Thoracic aorta (tissue), 2 donors: ENCODE measurements around the gene PPP3CB. TPM values are rescaled to one million over a fixed set of nuclear protein-coding genes. Genes with fewer than 3 reads are reported as not detected.

Source experiments
- ATAC-seq: fragments of 150-250 bp; one replicate; pipeline ENCODE4 v1.8.0; 2017; ENCODE audit warnings: low read depth; ENCODE audit not compliant: insufficient number of reproducible peaks, low FRiP score
- DNase-seq: peaks from one replicate; pipeline ENCODE4 v3.0.0-alpha.2; 2020; ENCODE audit warnings: low spot score
- H3K27ac ChIP-seq, 2 donors: fragments of 200-600 bp; sonication (generic); 1 replicate in 1 of 2; 2 replicates in 1 of 2; pipeline ENCODE4 v1.5.1; 2016; ENCODE audit warnings: mild to moderate bottlenecking in 2 of 2, moderate library complexity in 2 of 2
- H3K27me3 ChIP-seq: fragments of 200-600 bp; sonication (generic); replicated peaks from 2 replicates; pipeline ENCODE4 v1.6.0; 2016; ENCODE audit warnings: mild to moderate bottlenecking; ENCODE audit not compliant: insufficient read depth
- H3K36me3 ChIP-seq: fragments of 200-600 bp; sonication (generic); one replicate; pipeline ENCODE4 v1.5.1; 2016
- H3K4me1 ChIP-seq, 2 donors: fragments of 200-600 bp; sonication (generic); 1 replicate in 1 of 2; 2 replicates in 1 of 2; pipeline versions ENCODE4 v1.5.1 to v1.6.0; 2016; ENCODE audit warnings: low read depth in 2 of 2, mild to moderate bottlenecking in 1 of 2; ENCODE audit not compliant: control insufficient read depth in 1 of 2
- H3K4me3 ChIP-seq: fragments of 200-600 bp; sonication (generic); 2 replicates; pipeline ENCODE4 v1.5.1; 2016; ENCODE audit warnings: mild to moderate bottlenecking
- H3K9me3 ChIP-seq: fragments of 200-600 bp; sonication (generic); 2 replicates; pipeline ENCODE4 v1.5.1; 2016
- total RNA-seq, 2 donors: library from RNA; depleted of rRNA; stranded (reverse); fragments of >200 nt; gene quantifications; one replicate each; pipeline versions ENCODE4 v1.1.0 to v1.2.3, GENCODE V29; 2016
- TF ChIP-seq, protein P1 (sequence below): fragments of 200-600 bp; sonication (generic); IDR thresholded peaks from one replicate; pipeline ENCODE4 v1.5.1; 2019; ENCODE audit warnings: antibody characterized with exemption

Gene PPP3CB
- total RNA-seq, 2 donors from 2014 or later = 39.4 to 80.6 TPM

DNA sequence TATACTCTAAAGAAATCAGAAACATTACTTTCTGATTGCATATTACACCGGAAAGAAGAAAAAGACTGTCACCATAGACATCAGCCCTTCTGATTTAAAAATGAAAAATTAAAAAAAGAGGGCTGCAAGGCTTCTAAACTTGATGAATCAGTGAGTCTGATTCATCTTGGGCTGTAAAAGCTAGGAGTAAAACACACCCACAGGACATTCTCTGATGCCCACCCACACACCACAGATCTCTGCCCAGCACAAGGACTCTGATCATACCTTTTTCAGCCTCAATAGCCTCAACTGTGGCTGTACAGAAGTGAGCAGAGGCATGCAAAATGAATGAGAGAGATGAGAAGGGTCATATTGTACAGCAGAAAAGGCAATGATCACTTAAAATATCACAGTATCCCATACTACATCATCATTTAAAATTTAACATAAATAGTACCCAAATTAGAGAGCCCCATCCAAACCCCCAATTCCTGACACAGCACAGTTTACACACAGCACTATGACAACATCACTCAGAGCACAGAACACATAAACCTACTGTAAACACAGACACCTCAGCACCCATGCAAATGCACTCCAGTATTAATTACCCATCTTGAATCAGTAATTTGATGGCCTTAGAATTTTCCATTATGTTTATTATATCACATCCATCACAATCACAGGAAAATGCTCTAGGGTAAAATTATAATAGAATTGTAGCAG, 56.1 kb downstream of the PPP3CB start:
- ATAC-seq (no peak), DNase-seq (no peak)
- Histone ChIP-seq H3K9me3 (no peaks in the 10 kb centered on the region), H3K27me3 (no peaks in the 10 kb centered on the region), H3K27ac (no peak overlapping the region), H3K36me3 (peaks cover 13% of the 10 kb centered on the region), H3K4me3 (no peak overlapping the region), H3K4me1 (no peaks in the 10 kb centered on the region)
- TF ChIP-seq, protein P1, sequence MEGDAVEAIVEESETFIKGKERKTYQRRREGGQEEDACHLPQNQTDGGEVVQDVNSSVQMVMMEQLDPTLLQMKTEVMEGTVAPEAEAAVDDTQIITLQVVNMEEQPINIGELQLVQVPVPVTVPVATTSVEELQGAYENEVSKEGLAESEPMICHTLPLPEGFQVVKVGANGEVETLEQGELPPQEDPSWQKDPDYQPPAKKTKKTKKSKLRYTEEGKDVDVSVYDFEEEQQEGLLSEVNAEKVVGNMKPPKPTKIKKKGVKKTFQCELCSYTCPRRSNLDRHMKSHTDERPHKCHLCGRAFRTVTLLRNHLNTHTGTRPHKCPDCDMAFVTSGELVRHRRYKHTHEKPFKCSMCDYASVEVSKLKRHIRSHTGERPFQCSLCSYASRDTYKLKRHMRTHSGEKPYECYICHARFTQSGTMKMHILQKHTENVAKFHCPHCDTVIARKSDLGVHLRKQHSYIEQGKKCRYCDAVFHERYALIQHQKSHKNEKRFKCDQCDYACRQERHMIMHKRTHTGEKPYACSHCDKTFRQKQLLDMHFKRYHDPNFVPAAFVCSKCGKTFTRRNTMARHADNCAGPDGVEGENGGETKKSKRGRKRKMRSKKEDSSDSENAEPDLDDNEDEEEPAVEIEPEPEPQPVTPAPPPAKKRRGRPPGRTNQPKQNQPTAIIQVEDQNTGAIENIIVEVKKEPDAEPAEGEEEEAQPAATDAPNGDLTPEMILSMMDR = no peak

DNA sequence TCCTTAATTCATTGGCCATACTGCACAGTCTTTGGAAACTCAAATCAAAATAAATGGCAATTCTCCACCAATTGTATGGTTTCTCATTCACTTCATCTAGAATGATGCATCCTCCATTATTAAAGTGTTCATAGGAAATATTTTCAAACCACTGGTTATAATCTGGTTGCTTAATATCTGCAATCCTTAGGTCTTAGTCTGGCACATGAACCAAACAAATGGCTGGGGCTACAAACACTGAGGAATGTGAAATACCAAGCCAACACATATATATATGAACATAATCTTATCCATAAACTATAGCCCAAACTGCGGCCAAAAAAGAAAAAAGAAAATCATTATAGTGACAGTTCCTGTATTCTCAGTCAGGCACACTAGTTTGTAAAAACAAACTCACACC, 56.8 kb downstream of the PPP3CB start:
- no peaks in the 10 kb centered on the region for H3K4me1 ChIP-seq
- H3K27ac ChIP-seq = no peak overlapping the region
- no peak for ATAC-seq
- no peaks in the 10 kb centered on the region for H3K9me3 ChIP-seq
- TF ChIP-seq, protein P1 = no peak
- H3K27me3 ChIP-seq = no peaks in the 10 kb centered on the region
- no peak for DNase-seq
- peaks cover 8% of the 10 kb centered on the region for H3K36me3 ChIP-seq
- H3K4me3 ChIP-seq = no peak overlapping the region

- Histone ChIP-seq H3K36me3 (peaks cover 8% of the 10 kb centered on the region), H3K4me3 (no peak within 1 kb of the TSS), H3K27ac (no peak within 1 kb of the TSS), H3K9me3 (no peaks in the 10 kb centered on the region), H3K4me1 (no peaks in the 10 kb centered on the region), H3K27me3 (no peaks in the 10 kb centered on the region)
- TF ChIP-seq, protein P1 = no peak
- no peak for DNase-seq
- ATAC-seq = no peak
Measured at GRCh38 chr10:73433538-73433867, 62.3 kb downstream of the PPP3CB start, which contains the start of gene MSS51. MSS51 (minus strand) TSS chr10:73433561; CDS start chr10:73428284, 5,277 bp downstream.

DNA sequence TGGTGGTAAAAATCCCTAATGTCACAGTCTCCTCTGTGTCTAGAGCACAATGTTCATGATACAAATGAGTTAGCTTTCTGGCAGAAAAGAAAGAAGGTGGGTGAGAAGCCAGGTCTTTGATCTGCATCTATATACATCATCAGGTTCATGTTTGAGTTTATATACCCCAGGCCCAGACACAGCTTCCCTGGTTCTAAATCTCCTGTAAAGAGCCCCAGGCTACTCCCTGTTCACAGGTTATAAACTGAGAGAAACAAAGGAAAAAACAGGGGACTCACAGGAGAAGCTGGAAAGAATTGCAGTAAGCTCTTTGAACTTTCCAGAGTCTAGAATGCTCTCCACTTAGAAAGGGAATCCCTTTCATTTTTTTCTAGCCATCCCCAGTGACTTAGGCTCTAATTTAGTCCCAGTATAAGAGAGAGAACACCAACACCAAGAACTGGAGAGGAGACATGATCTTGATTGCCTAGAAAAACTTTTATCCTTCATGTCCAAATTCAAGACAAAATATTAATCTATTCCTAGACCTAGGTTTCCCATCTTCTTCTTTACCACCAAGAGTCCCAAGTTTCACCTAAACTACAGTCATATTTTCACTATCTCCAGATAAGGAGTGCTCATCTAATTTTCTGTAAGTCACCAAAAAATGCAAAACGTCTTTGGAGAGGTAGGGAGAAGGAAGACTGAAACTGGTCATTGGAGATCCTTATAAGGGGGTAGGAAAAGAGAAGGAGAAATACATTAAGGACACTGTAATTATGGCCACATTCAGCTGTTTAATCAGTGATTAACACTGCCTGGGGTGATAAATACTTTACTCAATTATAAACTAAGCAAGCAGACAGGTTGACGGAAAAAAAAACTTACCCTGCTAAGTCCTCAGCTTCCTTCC, 62.9 kb downstream of the PPP3CB start:
- no peaks in the 10 kb centered on the region for H3K4me1 ChIP-seq
- no peak overlapping the region for H3K4me3 ChIP-seq
- TF ChIP-seq, protein P1 = no peak
- H3K27ac ChIP-seq = no peak overlapping the region
- DNase-seq (no peak), ATAC-seq (no peak)
- H3K36me3 ChIP-seq = peaks cover 7% of the 10 kb centered on the region
- H3K27me3 ChIP-seq = no peaks in the 10 kb centered on the region
- H3K9me3 ChIP-seq = no peaks in the 10 kb centered on the region

- DNase-seq = no peak
- ATAC-seq = no peak
- TF ChIP-seq, protein P1 = no peak
- H3K27ac ChIP-seq = no peak overlapping the region
- H3K36me3 ChIP-seq = peaks cover 27% of the 10 kb centered on the region
- no peaks in the 10 kb centered on the region for H3K27me3 ChIP-seq
- H3K9me3 ChIP-seq = no peaks in the 10 kb centered on the region
- H3K4me3 ChIP-seq = no peak overlapping the region
- no peaks in the 10 kb centered on the region for H3K4me1 ChIP-seq
Measured at GRCh38 chr10:73426318-73426717, 69.5 kb downstream of the PPP3CB start.
